T1000 (cell line): ENCODE results near the gene EFCAB10.
"Not testable (repeated sequence)": the region's sequence is repeated elsewhere in the genome, so short reads cannot be mapped to it uniquely, and the experiment has no call there.

Experiments used
- DNase-seq: peaks from one replicate; lab custom pipeline; 2025; ENCODE audit warnings: mixed read lengths; lab: John Stamatoyannopoulos, UW

Gene EFCAB10

GRCh38 chr7:105599080-105599479, 17.8 kb upstream of the EFCAB10 start:
- DNase-seq: not testable (repeated sequence)

DNA sequence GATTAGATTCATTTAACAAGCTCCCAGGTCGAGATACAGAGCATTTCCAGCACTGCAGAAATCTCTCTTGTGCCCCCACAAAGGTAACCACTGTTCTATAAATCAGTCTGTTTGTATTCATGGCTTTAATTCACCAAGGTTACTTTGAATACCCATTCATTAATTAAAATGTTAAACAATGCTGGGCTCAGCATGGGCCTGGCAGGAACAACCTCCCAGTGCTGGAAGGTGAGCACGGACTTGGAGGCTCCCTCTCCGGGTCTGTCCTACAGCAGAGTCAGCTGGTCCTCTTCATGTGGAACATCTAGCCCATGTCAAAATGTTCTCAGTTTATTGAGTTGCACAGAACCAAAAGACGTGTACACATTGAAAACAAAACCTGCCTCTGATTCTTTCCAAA, 15.6 kb upstream of the EFCAB10 start:
- no peak for DNase-seq

DNA sequence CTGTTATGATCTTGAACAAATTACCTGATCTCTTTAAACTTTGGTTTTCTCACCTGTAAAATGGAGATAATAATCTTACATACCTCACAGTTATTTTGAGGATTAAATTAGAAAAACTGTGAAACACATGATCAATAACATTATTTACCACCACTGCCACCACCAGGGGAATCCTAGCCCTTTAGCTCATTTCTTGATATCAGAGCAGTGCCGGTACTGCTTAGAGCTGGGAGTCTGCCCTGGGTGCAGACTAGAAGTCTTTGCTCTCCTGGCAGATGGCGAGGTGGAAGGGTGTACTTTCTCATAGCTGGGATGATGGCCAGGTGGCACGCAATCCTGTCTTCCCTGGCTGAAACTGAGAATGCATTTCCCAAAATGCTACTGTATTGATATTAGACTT, 12.7 kb upstream of the EFCAB10 start:
- DNase-seq: no peak

- DNase-seq: no peak
These were observed 10.2 kb upstream of the EFCAB10 start for GRCh38 chr7:105591522-105591921.

DNA sequence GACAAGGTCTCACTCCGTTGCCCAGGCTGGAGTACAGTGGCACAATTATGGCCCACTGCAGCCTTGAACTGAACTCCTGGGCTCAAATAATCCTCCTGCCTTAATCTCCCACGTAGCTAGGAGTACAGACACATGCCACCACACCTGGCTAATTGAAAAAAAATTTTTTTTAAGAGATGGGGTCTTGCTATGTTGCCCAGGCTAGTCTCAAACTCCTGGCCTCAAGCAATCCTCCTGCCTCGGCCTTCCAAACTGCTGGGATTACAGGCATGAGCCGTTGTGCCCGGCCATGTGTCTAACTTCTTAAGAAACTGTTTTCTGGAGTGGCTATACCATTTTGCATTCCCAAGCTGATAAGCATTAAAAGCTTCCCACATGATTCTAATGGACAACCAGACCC, 9.5 kb upstream of the EFCAB10 start:
- DNase-seq: no peak

DNA sequence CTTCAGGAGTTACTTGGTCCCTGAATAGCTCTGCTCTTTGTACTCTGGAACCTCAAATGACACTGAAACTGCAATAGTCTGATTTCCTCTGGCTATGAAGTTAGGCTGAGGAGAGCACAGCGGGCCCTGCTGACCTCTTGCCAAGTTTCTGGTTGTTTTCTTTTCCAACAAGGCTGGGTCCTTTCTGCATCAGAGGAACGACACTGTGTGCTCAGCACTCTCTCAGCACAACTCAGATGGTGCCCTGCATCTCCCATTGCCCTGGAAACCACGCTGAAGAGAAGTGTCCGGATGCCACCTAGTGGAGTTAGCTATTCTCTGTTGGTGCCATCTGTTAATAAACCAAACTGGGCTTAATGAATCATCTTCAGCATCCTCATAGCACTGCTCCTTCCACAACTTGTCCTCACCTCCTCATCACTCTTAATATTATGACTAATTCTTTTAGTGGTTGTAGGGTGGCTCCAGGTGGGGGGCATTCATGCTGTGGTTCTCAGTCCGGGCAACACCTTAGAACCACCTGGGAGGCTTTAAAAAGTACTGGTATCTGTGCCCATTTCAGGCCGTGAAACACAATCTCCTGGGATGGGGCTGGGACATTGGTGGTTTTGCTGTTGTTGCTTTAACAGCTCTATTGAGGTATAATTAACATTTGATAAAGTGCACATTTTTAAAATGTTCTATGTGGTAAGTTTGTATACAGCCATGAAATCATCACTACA, 8.2 kb upstream of the EFCAB10 start:
- peak; percentile 24 for DNase-seq

- DNase-seq: no peak
These were observed 6.8 kb upstream of the EFCAB10 start for GRCh38 chr7:105587909-105588635.

GRCh38 chr7:105585850-105586500, 4.7 kb upstream of the EFCAB10 start:
- DNase-seq: no peak

DNA sequence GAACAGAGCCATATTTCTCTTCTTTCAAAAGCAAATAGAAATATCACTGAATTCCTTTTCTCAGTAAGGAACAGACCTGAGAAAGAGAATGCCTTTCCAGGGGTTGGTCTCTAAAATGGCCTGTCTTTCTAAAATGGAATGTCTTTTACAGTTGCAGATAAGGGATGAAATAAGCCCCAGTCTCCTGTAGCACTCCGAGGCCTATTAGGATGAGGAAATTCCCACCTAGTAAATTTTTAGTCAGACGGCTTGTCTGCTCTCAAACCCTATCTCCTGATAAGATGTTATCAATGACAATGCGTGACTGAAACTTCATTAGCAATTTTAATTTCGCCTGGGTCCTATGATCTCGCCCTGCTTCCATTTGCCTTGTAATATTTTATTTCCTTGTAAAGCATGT, 2.9 kb upstream of the EFCAB10 start:
- DNase-seq: no peak

DNA sequence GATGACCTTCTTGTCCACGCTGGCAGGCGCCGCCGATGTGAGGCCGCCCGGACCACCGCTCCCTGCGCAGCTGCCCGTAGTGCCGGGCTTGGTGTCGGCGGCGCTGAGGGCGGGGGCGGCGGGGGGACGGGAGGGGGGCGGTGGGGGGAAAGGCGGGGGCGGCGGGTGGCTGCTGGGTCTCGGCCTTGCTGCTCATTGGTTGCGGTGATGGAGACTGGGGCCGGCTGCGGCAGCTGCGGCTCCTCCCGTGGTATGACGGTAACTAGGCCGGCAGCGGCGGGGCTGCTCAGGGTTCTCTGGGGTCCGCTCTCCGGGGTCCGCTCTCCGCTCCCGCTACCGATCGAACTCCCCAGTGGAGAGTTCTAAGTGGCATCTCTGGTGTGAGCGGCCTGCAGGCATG, 1.8 kb upstream of the EFCAB10 start:
- DNase-seq: no peak

- DNase-seq: peak; percentile 5
These were observed 1.1 kb downstream of the EFCAB10 start for GRCh38 chr7:105580022-105580740.

GRCh38 chr7:105578496-105578895, 2.8 kb downstream of the EFCAB10 start:
- no peak for DNase-seq

DNA sequence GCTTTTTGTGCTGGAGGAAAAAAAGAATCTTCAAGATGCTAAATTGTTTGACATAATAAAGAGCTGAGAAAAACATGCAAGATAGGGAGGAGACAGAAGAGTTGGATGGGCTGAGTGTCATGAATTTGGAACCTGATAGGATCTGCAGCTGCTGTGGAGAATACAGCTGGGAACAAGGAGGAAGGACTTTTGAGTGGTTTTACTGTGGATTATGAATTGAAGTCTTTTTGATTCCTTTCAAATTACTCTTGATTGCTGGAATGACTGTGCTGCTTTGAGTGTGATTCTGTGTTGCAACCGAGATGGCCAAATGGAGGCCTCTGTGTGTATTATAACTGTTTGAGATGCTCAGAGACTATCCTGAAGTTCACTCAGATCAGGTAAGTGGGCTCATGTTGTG, 4.0 kb downstream of the EFCAB10 start:
- no peak for DNase-seq

GRCh38 chr7:105571891-105572290, 9.4 kb downstream of the EFCAB10 start:
- DNase-seq: no peak

- DNase-seq: no peak
These were observed 13.5 kb downstream of the EFCAB10 start for GRCh38 chr7:105567821-105568220.

DNA sequence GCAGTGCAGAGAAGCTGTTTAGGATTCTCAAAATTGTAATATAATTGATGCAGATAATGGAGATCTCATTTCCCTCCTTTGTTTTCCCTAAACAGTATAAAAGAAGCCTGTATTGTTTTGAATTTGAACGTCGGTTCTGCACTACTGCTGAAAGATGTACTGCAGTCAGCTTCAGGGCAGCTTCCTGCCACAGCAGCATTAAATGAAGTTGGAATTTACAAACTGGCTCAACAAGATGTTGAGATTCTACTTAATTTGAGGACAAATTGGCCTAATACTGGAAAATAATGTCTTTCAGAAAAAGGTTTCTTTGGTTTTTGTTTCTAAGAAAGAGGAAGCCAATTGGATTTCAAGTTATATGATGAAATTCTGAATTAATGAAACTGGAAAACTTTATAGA, 14.3 kb downstream of the EFCAB10 start:
- DNase-seq: no peak

GRCh38 chr7:105565190-105565589, 16.1 kb downstream of the EFCAB10 start:
- DNase-seq: no peak

- DNase-seq: no peak
These were observed 21.4 kb downstream of the EFCAB10 start for GRCh38 chr7:105559926-105560325.

DNA sequence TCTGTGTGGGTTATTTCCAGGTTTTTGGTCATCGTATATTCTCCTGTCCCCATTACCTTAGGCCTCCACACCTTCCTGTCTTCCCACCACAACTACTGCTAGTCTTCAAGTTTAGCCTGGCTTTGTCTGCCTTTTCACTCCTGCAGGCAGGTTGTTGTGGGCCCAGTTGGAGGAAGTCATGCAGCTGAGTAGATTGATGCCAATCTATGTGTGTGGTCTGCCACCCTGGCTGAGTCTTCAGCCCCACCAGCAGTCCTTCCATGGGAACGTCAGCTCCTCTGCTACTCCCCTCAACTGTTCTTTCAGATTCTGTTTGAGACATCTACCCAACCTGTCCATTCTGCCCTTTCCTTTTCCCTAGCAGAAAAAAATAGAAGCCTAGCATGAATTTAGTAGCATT, 43.0 kb downstream of the EFCAB10 start:
- no peak for DNase-seq

DNA sequence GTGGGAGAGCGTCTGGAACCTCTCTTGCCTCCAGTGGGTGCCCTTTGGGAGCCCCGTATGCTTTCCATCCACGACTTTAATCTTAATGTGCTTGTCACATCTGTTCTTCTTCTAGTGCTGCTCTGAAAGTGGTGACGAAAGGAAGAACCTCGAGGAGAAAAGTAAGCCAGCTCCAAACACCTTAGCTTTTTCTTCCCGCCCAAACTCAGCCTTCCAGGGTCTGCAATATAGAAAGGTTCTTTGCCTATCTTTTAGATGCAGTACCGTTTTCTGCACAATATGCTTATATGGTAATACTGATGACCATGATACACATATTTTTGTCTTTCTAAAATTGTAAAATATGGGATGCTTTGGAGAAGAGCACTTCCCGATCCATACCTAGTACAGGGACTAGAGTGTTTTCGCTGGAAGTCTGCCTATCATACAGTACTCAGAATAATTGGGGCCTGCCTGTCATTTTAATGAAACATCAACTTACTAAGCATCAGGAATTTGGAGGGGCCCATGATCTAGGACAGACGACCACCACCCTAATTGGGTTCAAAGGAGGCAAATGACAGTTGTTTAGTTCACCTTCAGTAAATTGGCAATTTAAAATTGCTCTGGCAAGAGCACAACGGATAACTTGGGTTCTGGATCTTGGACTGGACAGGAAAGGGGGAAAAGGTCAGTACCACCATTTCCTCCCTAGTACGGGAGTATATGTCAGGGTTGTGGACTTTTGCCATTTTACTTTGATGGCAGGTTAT, 48.4 kb downstream of the EFCAB10 start:
- DNase-seq: no peak

- DNase-seq: peak; percentile 75
These were observed 49.3 kb downstream of the EFCAB10 start, which contains the start of gene RINT1 for GRCh38 chr7:105531792-105532671. TSS of gene RINT1 (plus strand) at chr7:105532201. CDS start at chr7:105532316, 115 bp downstream.
